Fibroblast of skin of back (primary cell): Measurements from ENCODE around the gene COTL1.

Experiments used
- DNase-seq: peaks from one replicate; pipeline ENCODE4 v3.0.0-alpha.2; 2013

The COTL1 gene

DNA sequence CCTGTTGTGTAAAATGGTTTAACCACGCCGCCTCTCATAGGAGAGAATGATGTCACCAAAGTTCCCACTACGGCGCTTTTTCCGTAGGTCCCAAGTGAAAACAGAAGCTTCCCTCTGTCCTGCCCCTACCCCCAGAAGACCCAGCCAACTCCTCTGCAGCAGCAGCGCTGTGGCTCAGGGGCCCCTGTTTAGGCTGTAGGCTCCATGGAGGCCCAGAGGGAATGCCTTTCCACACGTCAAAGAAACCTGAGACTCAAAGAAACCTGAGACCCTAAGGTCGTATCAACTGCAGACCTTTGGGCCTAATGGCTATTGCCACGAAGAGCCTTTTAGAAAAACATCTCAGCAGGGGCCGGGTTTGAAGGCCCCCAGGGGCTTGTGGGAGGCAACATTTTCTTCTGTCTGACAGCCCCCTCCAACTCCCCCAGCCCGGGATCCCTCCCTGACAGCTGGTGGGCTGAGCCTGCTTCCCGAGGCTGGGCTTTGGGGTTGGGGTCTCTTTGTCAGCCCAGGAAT lies 70.3 kb downstream of the COTL1 start:
- no peak for DNase-seq

GRCh38 chr16:84546669-84547545 lies 71.0 kb downstream of the COTL1 start:
- DNase-seq, result no peak

DNA sequence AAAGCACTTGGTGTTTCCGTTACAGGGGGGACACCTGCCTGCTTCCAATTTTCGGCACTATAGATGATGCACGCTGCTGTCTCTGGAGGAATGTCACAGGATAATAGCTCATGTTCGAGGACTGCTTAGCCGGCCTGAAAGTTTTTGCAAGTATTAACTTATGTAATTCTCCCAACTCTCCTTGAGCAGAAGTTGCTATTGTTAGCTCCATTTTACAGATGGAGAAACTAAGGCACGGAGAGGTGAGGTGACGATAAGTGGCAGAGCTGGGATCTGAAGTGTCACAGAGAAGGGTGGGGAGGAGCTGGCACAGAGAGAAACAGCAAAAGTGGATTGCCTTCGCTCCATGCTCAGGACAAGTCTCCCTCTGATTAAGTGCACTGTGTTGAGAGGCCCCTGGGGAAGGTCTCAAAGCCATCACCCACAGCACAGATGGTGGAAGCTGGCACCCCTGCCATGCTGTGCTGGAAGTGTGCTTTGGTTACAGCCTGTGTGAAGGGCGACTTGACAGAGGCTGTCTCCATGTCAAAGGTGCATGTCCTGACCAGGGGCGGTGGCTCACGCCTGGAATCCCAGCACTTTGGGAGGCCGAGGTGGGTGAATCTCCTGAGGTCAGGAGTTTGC lies 72.7 kb downstream of the COTL1 start:
- no peak for DNase-seq

GRCh38 chr16:84544031-84544773 lies 73.7 kb downstream of the COTL1 start:
- peak; percentile 69 for DNase-seq

DNA sequence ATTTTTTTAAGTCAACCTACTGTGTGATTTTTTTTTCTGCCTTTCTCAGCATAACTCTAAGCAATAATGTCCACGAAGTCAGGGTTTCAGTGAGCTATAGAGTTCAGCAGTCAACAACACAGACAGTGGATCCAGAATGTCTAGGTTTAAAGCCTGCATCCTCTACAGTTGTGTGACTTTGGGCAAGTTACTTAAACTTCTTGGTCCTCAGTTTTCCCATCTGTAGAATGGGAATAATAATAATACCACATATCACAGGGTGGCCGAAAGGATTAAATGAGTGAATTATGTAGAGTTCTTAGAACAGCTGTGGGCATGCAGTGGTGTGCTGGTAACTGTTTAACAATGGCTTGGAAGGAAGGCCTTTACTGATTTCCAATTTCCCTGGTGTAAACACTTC lies 74.6 kb downstream of the COTL1 start:
- DNase-seq, result no peak

GRCh38 chr16:84541999-84542817 lies 75.7 kb downstream of the COTL1 start:
- peak; percentile 90 for DNase-seq

GRCh38 chr16:84540194-84540593 lies 77.7 kb downstream of the COTL1 start:
- no peak for DNase-seq

GRCh38 chr16:84538222-84538840 lies 79.5 kb downstream of the COTL1 start:
- peak; percentile 56 for DNase-seq

- DNase-seq, result no peak
Measured at GRCh38 chr16:84537491-84538151, 80.3 kb downstream of the COTL1 start.

- DNase-seq, result no peak
Measured at GRCh38 chr16:84535851-84536250, 82.0 kb downstream of the COTL1 start.

DNA sequence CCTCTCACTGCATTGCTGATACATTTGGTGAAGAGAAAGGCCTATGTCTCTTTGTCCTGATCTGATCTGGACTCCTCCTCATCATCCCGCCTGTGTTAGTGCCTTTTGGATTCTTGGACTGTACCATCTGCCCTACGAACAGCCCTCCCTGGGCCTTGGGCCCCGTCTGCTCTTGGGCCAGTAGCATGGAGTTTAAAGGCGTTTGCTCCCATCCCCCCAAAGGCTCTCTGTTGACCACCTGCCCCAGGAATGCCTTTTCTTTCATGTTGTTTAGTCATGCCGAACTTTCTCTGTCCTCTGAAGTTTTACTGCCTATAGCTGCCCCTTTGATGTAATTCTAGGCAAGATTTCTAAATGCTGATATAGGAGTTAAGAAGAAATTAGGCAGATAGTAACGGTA lies 82.5 kb downstream of the COTL1 start:
- no peak for DNase-seq

DNA sequence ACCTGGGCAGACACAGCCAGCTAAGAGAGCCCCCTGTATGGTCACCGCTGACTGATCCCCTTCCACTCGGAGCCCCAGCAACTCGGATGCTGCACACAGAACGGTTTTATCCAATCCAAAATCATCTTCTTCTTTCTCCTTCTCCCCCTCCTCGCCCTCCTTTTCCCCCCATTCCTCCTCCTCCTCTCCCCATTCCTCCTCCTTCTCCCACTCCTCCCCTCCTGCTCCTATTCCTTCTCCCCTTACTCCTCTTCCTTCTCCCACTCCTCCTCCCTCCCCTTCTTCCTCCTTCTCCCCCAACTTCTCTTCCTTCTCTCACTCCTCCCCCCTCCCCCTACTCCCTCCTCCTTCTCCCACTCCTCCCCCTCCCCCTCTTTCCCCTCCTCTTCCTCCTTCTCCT lies 83.1 kb downstream of the COTL1 start:
- no peak for DNase-seq

DNA sequence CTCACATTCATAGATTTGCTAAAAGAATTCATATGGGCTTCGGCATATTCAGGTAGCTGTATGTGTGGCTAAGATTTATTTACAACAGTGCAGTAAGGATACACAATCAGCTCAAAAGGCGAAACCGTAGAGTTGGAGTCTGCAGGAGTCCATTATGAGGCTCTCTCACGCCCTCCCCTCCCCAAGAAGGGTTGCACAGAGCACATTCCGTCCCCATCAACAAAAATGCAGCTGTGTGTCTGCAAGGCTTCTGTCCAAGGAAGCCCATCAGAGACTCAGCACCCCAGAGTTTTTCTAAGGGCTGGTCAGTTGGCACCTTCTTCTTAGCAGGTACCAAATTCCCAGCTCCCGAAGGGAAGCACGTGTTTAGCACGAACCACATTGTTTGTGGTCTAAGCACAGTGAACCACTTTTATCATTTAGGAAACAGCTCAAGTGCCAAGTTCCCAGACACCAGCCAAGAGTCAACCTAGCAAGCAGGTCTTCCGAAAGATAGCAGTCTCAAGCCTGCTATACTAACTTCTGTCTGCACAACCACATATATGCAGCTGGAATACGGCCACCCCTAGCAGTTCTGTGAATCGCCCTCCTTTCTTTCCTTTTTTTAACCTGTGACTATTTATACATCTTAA lies 84.9 kb downstream of the COTL1 start:
- DNase-seq, result peak; percentile 34

- peak; percentile 99 for DNase-seq
Measured at GRCh38 chr16:84532291-84532724, 85.6 kb downstream of the COTL1 start.

DNA sequence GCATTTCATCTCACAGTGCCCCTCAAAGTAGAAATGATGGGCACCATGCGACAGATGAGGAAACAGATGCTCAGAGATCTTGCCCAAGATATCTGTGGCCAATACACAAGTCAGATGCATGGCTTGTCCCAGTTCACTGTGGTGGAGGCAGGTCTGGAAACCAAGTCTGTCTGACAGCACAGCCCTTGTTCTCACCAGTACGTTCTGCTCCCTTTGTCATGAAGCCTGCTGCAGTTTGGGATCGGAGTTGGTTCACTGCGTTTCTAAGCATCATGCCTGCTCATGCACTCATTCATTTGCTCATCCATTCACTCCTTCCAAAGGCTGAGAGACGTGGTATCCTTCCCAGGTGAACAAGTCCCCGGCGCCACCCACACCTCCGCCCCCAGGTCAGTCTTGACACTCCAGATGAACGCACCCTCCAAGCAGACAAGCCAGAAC lies 86.2 kb downstream of the COTL1 start:
- DNase-seq, result no peak

GRCh38 chr16:84530590-84530989 lies 87.3 kb downstream of the COTL1 start:
- no peak for DNase-seq

DNA sequence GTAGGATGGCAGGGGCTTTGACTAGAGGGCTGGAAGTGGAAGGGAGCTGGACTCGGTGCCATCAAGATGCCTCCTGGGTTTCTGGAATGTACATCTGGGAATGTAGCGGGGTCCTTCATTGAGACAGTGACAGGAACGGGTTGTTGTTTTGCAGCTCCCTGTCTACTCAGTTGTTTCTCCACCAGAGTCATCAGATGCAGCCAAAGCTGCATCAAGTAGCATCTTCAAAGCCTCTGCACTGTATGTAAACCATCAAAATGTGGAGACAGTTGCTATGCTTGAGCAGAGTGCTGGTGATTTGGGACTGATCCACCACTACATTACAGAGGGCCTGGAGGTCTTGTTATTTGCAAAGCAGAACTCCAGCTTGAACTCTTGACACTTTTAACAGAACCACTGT lies 88.3 kb downstream of the COTL1 start:
- DNase-seq, result no peak

DNA sequence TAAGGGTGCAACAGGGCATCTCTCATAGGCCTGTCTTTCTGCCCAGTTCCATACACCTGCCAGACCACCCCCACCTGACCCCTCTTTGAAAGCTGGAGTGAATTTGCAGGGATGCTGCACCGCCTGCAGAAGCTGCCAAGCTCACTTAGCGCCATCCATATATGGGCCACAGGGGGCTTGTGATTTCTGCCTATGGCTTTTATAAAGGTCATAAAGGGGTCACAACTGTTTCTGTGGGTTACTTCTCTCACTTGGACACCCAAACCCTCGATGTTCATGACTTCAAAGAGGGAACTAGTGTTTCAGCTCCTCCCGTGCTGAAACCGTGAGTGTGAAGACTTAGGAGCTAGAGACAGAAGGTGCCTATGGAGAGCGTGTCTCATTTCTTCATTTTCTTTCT lies 89.6 kb downstream of the COTL1 start:
- no peak for DNase-seq

- DNase-seq, result no peak
Measured at GRCh38 chr16:84527532-84528269, 90.2 kb downstream of the COTL1 start.
